Body of pancreas (tissue), 4 donors: ENCODE measurements around the gene IL21.

Source experiments
- CTCF ChIP-seq, 7 experiments: fragments of 450-650 bp in 4 of 7; fragments of 200-600 bp in 3 of 7; sonication (generic) in 3 of 7; IDR thresholded peaks; one replicate each; pipeline ENCODE4 v1.5.1; 2016 to 2019; ENCODE audit warnings: antibody characterized with exemption in 7 of 7
- POLR2A ChIP-seq, 3 donors: fragments of 450-650 bp; IDR thresholded peaks; one replicate each; pipeline ENCODE4 v1.6.1; 2016; ENCODE audit warnings: antibody characterized with exemption in 3 of 3, mild to moderate bottlenecking in 2 of 3

- TF ChIP-seq CTCF (IDR thresholded peaks at IDR 0.05) (no peak), POLR2A (IDR thresholded peaks at IDR 0.05) (no peak)
Observed at GRCh38 chr4:122625156-122625555, 4.3 kb upstream of the IL21 start.
